ENCODE measurements around the gene MKRN2OS. TPM values are rescaled to one million over a fixed set of nuclear protein-coding genes. Genes with fewer than 3 reads are reported as not detected.
A peak's percentile ranks its signal among the peaks of the same experiment; 100 is the strongest.

Gene MKRN2OS
- total RNA-seq, 1 donor from 2014 or later = 2.0 TPM

DNA sequence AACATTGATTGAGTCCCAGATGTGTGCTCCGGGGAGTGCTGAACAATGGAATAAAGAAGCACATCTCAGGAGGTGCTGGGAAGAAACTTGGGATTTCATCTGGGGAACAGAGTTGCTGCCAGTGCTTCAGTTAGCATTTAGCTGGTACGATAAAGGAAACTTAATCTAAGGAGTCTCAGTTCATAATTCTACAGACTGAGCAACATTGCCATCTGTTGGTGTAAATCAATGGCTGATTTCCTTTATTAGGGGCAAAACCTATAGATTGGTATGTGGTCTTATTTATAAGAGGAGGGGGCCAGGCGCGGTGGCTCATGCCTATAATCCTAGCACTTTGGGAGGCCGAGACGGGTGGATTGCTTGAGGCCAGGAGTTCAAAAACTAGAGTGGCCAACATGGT is 8.9 kb downstream of the MKRN2OS start:
- TF ChIP-seq, protein P1, sequence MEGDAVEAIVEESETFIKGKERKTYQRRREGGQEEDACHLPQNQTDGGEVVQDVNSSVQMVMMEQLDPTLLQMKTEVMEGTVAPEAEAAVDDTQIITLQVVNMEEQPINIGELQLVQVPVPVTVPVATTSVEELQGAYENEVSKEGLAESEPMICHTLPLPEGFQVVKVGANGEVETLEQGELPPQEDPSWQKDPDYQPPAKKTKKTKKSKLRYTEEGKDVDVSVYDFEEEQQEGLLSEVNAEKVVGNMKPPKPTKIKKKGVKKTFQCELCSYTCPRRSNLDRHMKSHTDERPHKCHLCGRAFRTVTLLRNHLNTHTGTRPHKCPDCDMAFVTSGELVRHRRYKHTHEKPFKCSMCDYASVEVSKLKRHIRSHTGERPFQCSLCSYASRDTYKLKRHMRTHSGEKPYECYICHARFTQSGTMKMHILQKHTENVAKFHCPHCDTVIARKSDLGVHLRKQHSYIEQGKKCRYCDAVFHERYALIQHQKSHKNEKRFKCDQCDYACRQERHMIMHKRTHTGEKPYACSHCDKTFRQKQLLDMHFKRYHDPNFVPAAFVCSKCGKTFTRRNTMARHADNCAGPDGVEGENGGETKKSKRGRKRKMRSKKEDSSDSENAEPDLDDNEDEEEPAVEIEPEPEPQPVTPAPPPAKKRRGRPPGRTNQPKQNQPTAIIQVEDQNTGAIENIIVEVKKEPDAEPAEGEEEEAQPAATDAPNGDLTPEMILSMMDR (IDR thresholded peaks at IDR 0.05; ENCODE audit: unreplicated experiment) = no peak
- Mint-ChIP-seq H3K36me3 (ENCODE audit: insufficient read depth) (peaks cover 11% of the 10 kb centered on the region), H3K9me3 (ENCODE audit: low read depth) (no peaks in the 10 kb centered on the region), H3K27ac (peak overlapping the region; percentile 10), H3K27me3 (no peaks in the 10 kb centered on the region), H3K4me1 (ENCODE audit: low read depth) (peaks cover 3% of the 10 kb centered on the region), H3K4me3 (ENCODE audit: low read depth) (no peak overlapping the region)
- DNase-seq (ENCODE audit: low spot score, unreplicated experiment) = no peak

DNA sequence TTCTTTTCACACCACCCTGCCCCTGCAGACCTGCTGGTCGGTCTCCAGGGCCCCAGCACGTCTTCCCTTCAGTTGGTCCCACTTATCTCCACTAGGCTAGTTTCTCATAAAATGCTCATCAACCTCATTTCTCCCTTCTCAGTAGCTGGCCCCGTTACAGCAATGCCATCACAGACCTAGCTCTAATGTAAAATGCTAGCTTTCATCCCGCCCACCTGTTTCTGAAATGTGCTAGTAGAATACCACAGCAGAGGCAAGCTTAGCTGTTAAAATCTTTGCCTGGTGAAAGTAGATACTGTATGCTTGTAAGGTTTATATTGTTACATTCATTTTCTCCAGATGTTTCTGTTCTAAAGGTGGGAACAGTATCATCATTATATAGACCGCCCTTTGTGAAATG is 13.1 kb downstream of the MKRN2OS start:
- H3K4me3 Mint-ChIP-seq (ENCODE audit: low read depth) = no peak overlapping the region
- no peaks in the 10 kb centered on the region for H3K9me3 Mint-ChIP-seq (ENCODE audit: low read depth)
- peaks cover 19% of the 10 kb centered on the region for H3K36me3 Mint-ChIP-seq (ENCODE audit: insufficient read depth)
- H3K27ac Mint-ChIP-seq = no peak overlapping the region
- peaks cover 3% of the 10 kb centered on the region for H3K4me1 Mint-ChIP-seq (ENCODE audit: low read depth)
- DNase-seq (ENCODE audit: low spot score, unreplicated experiment) = no peak
- H3K27me3 Mint-ChIP-seq = no peaks in the 10 kb centered on the region
- TF ChIP-seq, protein P1 (IDR thresholded peaks at IDR 0.05; ENCODE audit: unreplicated experiment) = no peak

DNA sequence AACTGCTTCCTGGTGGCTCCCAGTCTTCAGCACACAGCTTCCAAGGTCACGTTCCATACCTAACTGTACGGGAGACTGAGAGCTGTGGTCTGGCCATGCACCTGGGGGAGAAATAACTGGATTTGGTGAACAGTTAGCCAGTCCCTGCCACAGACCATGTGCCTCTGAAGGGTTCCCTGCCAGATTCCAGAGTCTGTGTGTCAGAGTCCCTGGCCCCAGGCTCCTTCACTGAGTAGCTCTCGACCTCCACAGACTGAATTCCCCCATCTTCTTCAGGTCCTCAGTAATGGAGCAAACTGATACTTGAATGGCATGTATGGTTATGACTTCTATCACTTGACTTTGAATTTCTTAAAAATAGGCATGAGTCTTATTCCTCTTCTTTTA is 17.5 kb downstream of the MKRN2OS start:
- Mint-ChIP-seq H3K4me1 (ENCODE audit: low read depth) (no peaks in the 10 kb centered on the region), H3K27ac (no peak overlapping the region), H3K9me3 (ENCODE audit: low read depth) (no peaks in the 10 kb centered on the region), H3K4me3 (ENCODE audit: low read depth) (no peak overlapping the region), H3K27me3 (no peaks in the 10 kb centered on the region), H3K36me3 (ENCODE audit: insufficient read depth) (peaks cover 28% of the 10 kb centered on the region)
- TF ChIP-seq, protein P1 (IDR thresholded peaks at IDR 0.05; ENCODE audit: unreplicated experiment) = no peak
- DNase-seq (ENCODE audit: low spot score, unreplicated experiment) = no peak

DNA sequence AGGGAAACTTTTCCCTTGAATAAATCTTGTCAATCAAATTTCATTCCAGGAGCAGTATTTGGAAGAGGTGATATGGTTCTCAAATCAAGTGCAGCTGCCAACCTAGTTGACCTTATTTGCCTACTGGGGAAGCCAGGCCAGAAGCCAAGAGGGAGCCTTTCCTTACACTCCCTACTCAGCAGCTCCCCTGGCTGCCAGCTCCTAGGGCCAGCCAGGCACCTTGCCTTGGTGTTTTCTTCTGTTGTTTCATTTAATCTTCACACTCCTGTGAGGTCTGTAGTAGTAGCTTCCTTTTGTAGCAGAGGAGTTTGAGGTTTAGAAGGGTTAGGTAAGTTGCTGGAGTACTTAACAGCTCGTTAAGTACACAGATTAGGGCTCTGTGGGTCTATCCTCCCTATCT is 22.6 kb downstream of the MKRN2OS start:
- Mint-ChIP-seq H3K4me3 (ENCODE audit: low read depth) (no peak overlapping the region), H3K27ac (no peak overlapping the region), H3K4me1 (ENCODE audit: low read depth) (peaks cover 7% of the 10 kb centered on the region), H3K9me3 (ENCODE audit: low read depth) (peaks cover 4% of the 10 kb centered on the region), H3K27me3 (no peaks in the 10 kb centered on the region), H3K36me3 (ENCODE audit: insufficient read depth) (peaks cover 25% of the 10 kb centered on the region)
- TF ChIP-seq, protein P1 (IDR thresholded peaks at IDR 0.05; ENCODE audit: unreplicated experiment) = no peak
- DNase-seq (ENCODE audit: low spot score, unreplicated experiment) = no peak

DNA sequence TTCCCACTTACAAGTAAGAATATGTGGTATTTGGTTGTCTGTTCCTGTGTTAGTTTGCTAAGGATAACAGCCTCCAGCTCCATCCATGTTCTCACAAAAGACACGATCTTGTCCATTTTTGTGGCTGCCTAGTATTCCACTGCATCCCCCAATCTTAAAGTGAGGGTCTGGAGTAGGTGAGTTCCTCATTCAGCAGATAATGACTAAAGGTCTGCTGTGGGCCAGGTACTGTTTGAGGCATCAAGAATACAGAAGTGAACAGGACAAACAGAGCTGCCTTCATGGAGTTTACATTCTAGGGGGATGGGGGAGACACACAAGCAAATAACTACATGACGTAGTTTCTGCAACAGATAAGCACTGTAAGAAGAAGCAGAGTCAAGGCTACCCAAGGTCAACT is 24.3 kb downstream of the MKRN2OS start:
- Mint-ChIP-seq H3K9me3 (ENCODE audit: low read depth) (peaks cover 4% of the 10 kb centered on the region), H3K4me1 (ENCODE audit: low read depth) (peaks cover 9% of the 10 kb centered on the region), H3K36me3 (ENCODE audit: insufficient read depth) (peaks cover 22% of the 10 kb centered on the region), H3K27ac (no peak overlapping the region), H3K27me3 (no peaks in the 10 kb centered on the region), H3K4me3 (ENCODE audit: low read depth) (no peak overlapping the region)
- no peak for DNase-seq (ENCODE audit: low spot score, unreplicated experiment)
- TF ChIP-seq, protein P1 (IDR thresholded peaks at IDR 0.05; ENCODE audit: unreplicated experiment) = no peak
